ENCODE measurements around the gene TMEM108.

Gene TMEM108

DNA sequence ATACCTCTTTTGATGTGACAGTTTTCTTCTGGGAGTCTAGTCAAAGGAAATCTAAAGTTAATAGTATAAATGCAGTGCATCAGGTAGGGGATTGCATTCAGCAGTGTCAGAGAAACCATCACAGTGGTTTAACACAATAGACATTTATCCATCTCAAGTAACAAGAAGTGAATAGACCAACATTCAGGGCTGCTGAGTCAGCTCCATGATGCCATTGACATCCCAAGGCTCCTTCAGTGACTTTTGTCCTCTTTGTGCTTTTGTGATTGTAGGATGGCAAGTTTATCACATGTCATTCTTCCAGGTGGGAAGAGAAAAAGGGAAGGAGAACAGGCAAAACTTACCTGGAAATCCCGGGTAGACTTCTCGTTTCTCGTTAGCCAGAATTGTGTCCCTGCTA, 158.3 kb downstream of the TMEM108 start:
- Histone ChIP-seq H3K27me3 (ENCODE audit: insufficient read depth, low read length) (no peaks in the 10 kb centered on the region), H2AFZ (ENCODE audit: low read depth, low read length) (no peak overlapping the region), H3K9me3 (ENCODE audit: low read length) (no peaks in the 10 kb centered on the region), H3K36me3 (ENCODE audit: insufficient read depth, low read length) (no peaks in the 10 kb centered on the region), H3K4me1 (ENCODE audit: insufficient read depth, low read length) (peaks cover 2% of the 10 kb centered on the region), H3K4me3 (ENCODE audit: low read length) (no peak overlapping the region)

DNA sequence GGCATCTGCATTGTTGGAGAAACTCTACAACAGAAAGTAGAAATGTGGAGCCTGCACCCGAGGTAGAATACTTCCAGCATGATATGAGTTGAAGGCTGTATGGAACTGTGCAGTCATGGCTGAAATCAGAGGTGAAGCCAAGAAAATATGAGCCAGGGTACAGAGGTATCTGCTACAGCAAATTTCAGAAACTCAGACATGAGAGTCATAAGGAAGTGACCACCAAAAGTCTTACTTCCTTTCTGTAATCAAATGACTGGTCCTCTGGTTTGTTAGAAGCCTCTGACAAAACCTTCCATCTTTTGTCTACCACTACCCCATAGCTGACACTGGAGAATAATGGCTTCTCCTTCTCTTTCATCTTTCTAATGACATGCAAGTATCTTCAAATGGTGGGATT, 159.4 kb downstream of the TMEM108 start:
- Histone ChIP-seq H2AFZ (ENCODE audit: low read depth, low read length) (no peak overlapping the region), H3K27me3 (ENCODE audit: insufficient read depth, low read length) (no peaks in the 10 kb centered on the region), H3K36me3 (ENCODE audit: insufficient read depth, low read length) (no peaks in the 10 kb centered on the region), H3K9me3 (ENCODE audit: low read length) (no peaks in the 10 kb centered on the region), H3K4me3 (ENCODE audit: low read length) (no peak overlapping the region), H3K4me1 (ENCODE audit: insufficient read depth, low read length) (peaks cover 2% of the 10 kb centered on the region)

DNA sequence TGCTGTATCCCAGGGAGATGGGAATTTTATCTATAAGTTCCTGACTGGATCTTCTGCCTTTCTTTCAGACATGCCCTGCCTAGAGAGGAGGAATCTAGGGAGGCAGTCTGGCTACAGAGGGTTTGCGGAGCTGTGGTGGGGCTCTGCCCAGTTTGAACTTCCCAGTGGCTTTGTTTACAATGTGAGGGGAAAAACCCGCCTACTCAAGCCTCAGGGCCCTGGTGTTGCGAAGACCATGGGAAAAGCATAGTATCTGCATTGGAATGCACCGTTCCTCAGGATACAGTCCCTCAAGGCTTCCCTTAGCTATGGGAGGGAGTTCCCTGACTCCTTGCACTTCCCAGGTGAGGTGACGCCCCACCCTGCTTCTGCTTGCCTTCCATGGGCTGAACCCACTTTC, 168.7 kb downstream of the TMEM108 start:
- no peak overlapping the region for H3K4me3 ChIP-seq (ENCODE audit: low read length)
- H3K27me3 ChIP-seq (ENCODE audit: insufficient read depth, low read length): no peaks in the 10 kb centered on the region
- no peaks in the 10 kb centered on the region for H3K9me3 ChIP-seq (ENCODE audit: low read length)
- H2AFZ ChIP-seq (ENCODE audit: low read depth, low read length): no peak overlapping the region
- no peaks in the 10 kb centered on the region for H3K4me1 ChIP-seq (ENCODE audit: insufficient read depth, low read length)
- H3K36me3 ChIP-seq (ENCODE audit: insufficient read depth, low read length): no peaks in the 10 kb centered on the region

DNA sequence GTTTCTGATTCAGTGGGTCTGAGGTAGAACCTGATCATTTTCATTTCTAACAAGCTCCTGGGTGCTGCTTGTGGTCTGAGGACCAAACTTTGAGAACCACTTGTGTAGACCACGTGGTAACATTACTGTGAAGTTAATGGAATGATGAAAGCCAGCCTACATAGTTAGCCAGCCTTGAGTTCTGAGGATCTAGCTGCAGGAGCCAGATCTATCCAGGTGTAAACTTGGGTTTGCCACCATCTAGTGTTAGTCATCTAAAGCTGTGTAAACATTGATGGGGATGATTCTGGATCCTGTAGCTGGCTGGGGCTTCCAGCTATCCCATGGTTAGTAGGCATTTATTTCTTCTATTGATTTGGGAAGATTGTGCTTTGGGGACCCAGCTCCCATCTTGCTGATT, 170.0 kb downstream of the TMEM108 start:
- no peak overlapping the region for H2AFZ ChIP-seq (ENCODE audit: low read depth, low read length)
- no peaks in the 10 kb centered on the region for H3K36me3 ChIP-seq (ENCODE audit: insufficient read depth, low read length)
- no peaks in the 10 kb centered on the region for H3K27me3 ChIP-seq (ENCODE audit: insufficient read depth, low read length)
- H3K9me3 ChIP-seq (ENCODE audit: low read length): no peaks in the 10 kb centered on the region
- no peaks in the 10 kb centered on the region for H3K4me1 ChIP-seq (ENCODE audit: insufficient read depth, low read length)
- H3K4me3 ChIP-seq (ENCODE audit: low read length): no peak overlapping the region

DNA sequence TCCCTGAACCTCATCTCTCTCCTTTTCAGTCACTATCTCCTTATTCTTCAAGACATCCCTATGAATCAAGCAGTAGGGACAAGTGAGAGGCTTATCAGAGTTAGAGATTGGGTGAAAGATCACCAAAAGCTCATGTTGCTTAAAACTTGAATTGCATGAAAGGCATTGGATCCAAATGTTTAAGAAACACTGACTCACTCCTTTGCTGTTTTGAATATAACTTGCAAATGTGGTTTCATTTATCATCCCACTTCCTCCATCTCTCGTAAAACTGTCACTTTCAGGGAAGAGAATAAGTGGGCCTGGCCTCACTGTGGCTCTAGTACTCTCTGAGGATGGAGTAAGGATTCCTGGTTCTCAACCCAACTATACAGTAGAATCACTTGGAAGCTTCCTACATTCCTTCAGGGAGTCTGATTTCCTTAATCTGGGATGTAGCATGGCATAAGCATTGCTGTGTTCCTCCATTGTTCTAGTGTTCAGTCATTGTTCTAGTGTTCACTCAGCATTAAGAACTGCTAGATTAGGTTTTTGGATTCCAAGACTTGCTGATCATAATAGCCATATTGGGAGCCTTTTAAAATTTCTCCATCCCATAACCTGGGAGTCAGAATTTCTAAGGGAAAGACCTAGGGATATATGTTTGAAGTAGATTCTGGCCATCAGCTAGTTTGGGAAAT, 171.8 kb downstream of the TMEM108 start:
- H3K4me1 ChIP-seq (ENCODE audit: insufficient read depth, low read length): no peaks in the 10 kb centered on the region
- H3K36me3 ChIP-seq (ENCODE audit: insufficient read depth, low read length): no peaks in the 10 kb centered on the region
- no peak overlapping the region for H3K4me3 ChIP-seq (ENCODE audit: low read length)
- no peak overlapping the region for H2AFZ ChIP-seq (ENCODE audit: low read depth, low read length)
- H3K27me3 ChIP-seq (ENCODE audit: insufficient read depth, low read length): no peaks in the 10 kb centered on the region
- H3K9me3 ChIP-seq (ENCODE audit: low read length): no peaks in the 10 kb centered on the region

DNA sequence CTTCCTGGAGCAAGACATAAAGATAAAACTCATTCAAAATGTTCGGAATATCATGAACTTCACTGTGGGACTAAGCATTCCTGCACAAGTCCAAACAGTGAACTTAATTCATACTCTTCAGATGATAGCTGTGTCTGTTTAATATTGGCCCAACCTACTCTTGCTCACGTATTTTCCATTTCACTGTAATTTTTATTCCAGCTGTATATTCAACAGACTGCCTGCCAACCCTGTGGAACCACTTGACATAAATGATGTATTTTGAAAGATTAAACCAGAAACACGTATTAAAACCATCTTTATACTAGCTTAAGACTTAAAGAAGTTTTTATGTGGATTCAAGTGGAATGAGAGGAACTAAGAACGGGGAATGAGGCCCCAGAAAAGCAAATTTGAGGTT, 172.5 kb downstream of the TMEM108 start:
- Histone ChIP-seq H3K27me3 (ENCODE audit: insufficient read depth, low read length) (no peaks in the 10 kb centered on the region), H3K36me3 (ENCODE audit: insufficient read depth, low read length) (no peaks in the 10 kb centered on the region), H2AFZ (ENCODE audit: low read depth, low read length) (no peak overlapping the region), H3K4me1 (ENCODE audit: insufficient read depth, low read length) (no peaks in the 10 kb centered on the region), H3K9me3 (ENCODE audit: low read length) (no peaks in the 10 kb centered on the region), H3K4me3 (ENCODE audit: low read length) (no peak overlapping the region)

DNA sequence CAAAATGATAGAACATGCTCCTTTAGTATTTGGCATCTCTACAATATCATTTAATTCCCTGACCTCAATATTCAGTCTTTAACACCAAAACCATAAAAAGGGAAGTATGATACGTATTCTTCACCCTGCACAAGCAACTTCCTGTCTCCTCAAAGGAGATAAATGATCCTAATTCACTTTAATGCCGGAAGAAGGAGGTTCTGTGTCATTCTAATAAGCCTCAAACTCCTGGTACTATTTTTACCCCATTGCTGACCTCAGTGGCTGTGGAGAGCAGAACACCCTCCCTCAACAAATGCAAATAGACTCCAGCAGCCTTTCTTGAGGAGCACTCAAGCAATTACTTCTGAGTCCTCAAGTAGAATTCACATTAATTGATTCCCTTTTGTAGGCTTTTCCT, 173.3 kb downstream of the TMEM108 start:
- no peaks in the 10 kb centered on the region for H3K4me1 ChIP-seq (ENCODE audit: insufficient read depth, low read length)
- H3K4me3 ChIP-seq (ENCODE audit: low read length): no peak overlapping the region
- no peaks in the 10 kb centered on the region for H3K9me3 ChIP-seq (ENCODE audit: low read length)
- no peaks in the 10 kb centered on the region for H3K27me3 ChIP-seq (ENCODE audit: insufficient read depth, low read length)
- H2AFZ ChIP-seq (ENCODE audit: low read depth, low read length): no peak overlapping the region
- no peaks in the 10 kb centered on the region for H3K36me3 ChIP-seq (ENCODE audit: insufficient read depth, low read length)

DNA sequence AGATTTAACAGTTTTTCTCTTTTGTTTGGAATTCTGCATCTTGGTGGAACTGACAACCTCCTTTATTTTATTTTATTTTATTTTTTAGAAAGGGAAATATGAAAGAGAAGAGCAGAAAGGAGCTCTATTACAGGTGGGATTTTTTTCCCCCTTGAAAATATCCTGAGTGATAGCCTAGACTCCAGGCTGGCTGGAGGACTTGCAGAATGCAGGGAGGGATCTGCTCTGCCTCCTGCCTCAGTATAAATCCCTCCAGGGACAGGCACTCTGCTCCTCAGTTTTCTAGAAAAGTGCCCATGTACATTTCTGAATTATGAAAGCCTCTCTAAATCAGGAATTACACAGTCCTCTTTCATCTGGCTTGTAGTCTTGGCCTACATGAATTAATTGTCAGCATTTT, 173.7 kb downstream of the TMEM108 start:
- Histone ChIP-seq H3K9me3 (ENCODE audit: low read length) (no peaks in the 10 kb centered on the region), H2AFZ (ENCODE audit: low read depth, low read length) (no peak overlapping the region), H3K4me1 (ENCODE audit: insufficient read depth, low read length) (no peaks in the 10 kb centered on the region), H3K27me3 (ENCODE audit: insufficient read depth, low read length) (no peaks in the 10 kb centered on the region), H3K36me3 (ENCODE audit: insufficient read depth, low read length) (no peaks in the 10 kb centered on the region), H3K4me3 (ENCODE audit: low read length) (no peak overlapping the region)

DNA sequence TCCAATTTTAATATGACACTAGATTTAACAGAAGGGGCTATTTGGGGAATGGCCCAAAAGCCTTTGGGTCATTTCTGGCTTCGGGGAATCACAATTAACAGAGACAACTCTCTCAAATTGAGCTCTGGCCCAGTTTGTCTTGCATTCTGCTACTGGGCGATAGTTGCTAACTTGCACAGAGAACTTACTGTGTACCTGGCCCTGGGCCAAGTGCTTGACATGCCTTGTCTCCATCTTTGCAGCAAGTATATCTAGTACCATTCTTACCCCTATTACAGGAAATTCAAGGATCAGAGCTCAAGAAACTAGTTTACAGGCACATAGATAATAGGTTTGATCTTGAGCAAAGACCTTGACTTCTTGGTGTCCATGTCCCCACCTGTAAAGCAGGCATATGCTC, 175.7 kb downstream of the TMEM108 start:
- no peaks in the 10 kb centered on the region for H3K4me1 ChIP-seq (ENCODE audit: insufficient read depth, low read length)
- H3K27me3 ChIP-seq (ENCODE audit: insufficient read depth, low read length): no peaks in the 10 kb centered on the region
- no peak overlapping the region for H2AFZ ChIP-seq (ENCODE audit: low read depth, low read length)
- H3K36me3 ChIP-seq (ENCODE audit: insufficient read depth, low read length): no peaks in the 10 kb centered on the region
- no peaks in the 10 kb centered on the region for H3K9me3 ChIP-seq (ENCODE audit: low read length)
- H3K4me3 ChIP-seq (ENCODE audit: low read length): no peak overlapping the region

DNA sequence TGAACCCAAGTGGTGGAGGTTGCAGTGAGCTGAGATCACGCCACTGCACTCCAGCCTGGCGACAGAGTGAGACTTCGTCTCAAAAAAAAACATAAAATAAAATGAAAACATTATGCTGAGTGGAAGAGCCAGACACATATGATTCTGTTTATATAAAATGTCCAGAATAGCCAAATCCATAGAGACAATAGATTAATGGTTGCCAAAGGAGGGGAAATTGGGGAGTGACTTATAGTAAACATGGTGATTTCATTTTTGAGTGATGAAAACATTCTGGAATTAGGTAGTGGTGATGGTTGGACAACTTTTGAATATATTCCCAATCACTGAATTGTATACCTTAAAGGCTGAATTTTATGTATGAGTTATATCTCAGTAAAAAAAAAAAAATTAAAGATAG, 189.6 kb downstream of the TMEM108 start:
- Histone ChIP-seq H2AFZ (ENCODE audit: low read depth, low read length) (no peak overlapping the region), H3K4me3 (ENCODE audit: low read length) (no peak overlapping the region), H3K27me3 (ENCODE audit: insufficient read depth, low read length) (no peaks in the 10 kb centered on the region), H3K9me3 (ENCODE audit: low read length) (no peaks in the 10 kb centered on the region), H3K36me3 (ENCODE audit: insufficient read depth, low read length) (no peaks in the 10 kb centered on the region), H3K4me1 (ENCODE audit: insufficient read depth, low read length) (no peaks in the 10 kb centered on the region)

DNA sequence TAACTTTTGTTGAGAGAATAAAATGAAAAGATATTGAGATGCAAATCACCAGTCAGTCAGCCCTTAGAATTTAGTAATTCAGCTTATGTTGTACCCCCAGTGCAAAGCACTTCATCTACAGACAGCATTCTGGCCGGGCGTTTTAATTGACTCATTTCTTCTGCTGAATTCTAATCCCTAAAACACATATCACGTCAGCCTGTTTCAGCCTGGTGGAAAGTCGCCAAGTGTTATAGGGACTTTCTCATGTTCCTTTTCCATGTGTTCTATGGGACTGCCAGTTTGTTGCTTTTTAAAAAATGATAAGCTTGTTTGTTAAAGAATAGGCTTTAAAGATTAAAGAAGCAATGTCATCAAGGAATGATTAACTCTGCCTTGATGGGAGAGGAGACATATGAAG, 192.0 kb downstream of the TMEM108 start:
- Histone ChIP-seq H3K9me3 (ENCODE audit: low read length) (no peaks in the 10 kb centered on the region), H3K36me3 (ENCODE audit: insufficient read depth, low read length) (no peaks in the 10 kb centered on the region), H3K4me3 (ENCODE audit: low read length) (no peak overlapping the region), H2AFZ (ENCODE audit: low read depth, low read length) (no peak overlapping the region), H3K4me1 (ENCODE audit: insufficient read depth, low read length) (no peaks in the 10 kb centered on the region), H3K27me3 (ENCODE audit: insufficient read depth, low read length) (no peaks in the 10 kb centered on the region)

DNA sequence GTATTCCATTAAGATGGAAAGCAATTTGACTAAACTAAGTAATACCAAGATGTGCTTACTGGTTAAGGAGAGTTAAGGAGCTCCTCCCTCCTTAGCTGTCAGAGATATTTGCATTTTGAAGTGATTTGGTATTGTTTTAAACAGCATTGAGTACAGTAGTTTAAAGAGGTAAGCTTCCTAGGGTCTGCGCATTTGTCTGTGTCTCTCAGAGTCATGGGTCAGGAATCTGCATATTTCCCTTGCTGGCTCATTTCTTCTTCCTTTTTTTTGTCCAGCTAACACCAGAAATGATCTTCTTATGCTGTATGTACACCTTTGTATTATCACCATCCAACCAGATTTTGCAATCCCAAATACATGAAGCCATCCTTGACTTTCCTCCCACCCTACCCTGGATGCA, 198.7 kb downstream of the TMEM108 start:
- H3K36me3 ChIP-seq (ENCODE audit: insufficient read depth, low read length): no peaks in the 10 kb centered on the region
- H3K4me3 ChIP-seq (ENCODE audit: low read length): no peak overlapping the region
- no peaks in the 10 kb centered on the region for H3K27me3 ChIP-seq (ENCODE audit: insufficient read depth, low read length)
- H3K9me3 ChIP-seq (ENCODE audit: low read length): peaks cover 2% of the 10 kb centered on the region
- H3K4me1 ChIP-seq (ENCODE audit: insufficient read depth, low read length): no peaks in the 10 kb centered on the region
- no peak overlapping the region for H2AFZ ChIP-seq (ENCODE audit: low read depth, low read length)

DNA sequence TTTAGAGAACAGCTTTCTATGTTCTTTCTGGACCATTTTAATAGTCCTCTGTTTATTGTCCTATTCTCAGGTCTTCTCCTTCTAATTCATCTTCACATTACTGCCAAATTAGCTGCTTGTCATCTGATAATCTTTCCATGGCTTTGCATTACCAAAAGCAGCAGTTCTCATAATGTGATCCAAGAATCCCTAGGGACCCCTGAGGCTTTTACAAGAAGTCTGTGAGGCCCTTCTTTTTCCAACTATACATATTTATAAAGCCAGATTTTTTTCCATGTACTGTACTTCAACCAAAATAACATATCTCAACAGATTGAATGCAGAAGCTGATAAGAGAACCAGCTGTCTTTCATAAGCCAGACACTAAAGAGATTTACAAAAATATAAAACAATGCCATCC, 199.2 kb downstream of the TMEM108 start:
- no peaks in the 10 kb centered on the region for H3K27me3 ChIP-seq (ENCODE audit: insufficient read depth, low read length)
- no peaks in the 10 kb centered on the region for H3K36me3 ChIP-seq (ENCODE audit: insufficient read depth, low read length)
- no peaks in the 10 kb centered on the region for H3K4me1 ChIP-seq (ENCODE audit: insufficient read depth, low read length)
- H2AFZ ChIP-seq (ENCODE audit: low read depth, low read length): no peak overlapping the region
- H3K9me3 ChIP-seq (ENCODE audit: low read length): peaks cover 2% of the 10 kb centered on the region
- H3K4me3 ChIP-seq (ENCODE audit: low read length): no peak overlapping the region

DNA sequence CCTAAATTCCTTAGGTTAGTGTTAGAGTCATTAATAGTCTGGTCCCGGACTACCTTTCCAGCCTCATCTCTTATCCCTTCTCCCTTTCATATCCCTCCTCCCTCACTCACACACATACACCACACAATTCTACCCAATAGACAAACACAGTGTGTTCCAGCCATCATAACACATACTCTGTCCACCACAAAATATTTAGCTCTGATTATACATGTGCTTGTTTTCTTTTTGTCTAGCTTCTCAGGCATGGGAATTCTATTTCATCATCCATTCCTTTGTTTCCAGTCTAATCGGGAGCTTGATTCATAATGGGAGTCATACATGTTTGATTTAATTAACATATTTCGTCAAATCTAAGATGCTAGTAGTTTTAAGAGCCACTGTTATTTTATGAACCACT, 199.8 kb downstream of the TMEM108 start:
- Histone ChIP-seq H2AFZ (ENCODE audit: low read depth, low read length) (no peak overlapping the region), H3K4me1 (ENCODE audit: insufficient read depth, low read length) (no peaks in the 10 kb centered on the region), H3K36me3 (ENCODE audit: insufficient read depth, low read length) (no peaks in the 10 kb centered on the region), H3K27me3 (ENCODE audit: insufficient read depth, low read length) (no peaks in the 10 kb centered on the region), H3K9me3 (ENCODE audit: low read length) (peaks cover 2% of the 10 kb centered on the region), H3K4me3 (ENCODE audit: low read length) (no peak overlapping the region)

Data from neuron (in vitro differentiated cells).